Spleen (tissue), 11 donors: Measurements from ENCODE around the gene FSTL4. TPM values are rescaled to one million over a fixed set of nuclear protein-coding genes. Genes with fewer than 3 reads are reported as not detected.

Experiments
- DNase-seq: peaks from one replicate; pipeline ENCODE4 v3.0.0-alpha.2; 2020
- H3K27ac ChIP-seq, 8 donors: fragments of 200-600 bp; sonication (generic) in 7 of 8; 1 replicate in 4 of 8; 2 replicates in 4 of 8; pipeline versions ENCODE4 v1.5.0 to v1.8.0; 2016 to 2021; ENCODE audit warnings: inconsistent platforms in 4 of 8, mild to moderate bottlenecking in 4 of 8, moderate library complexity in 1 of 8
- H3K27me3 ChIP-seq, 7 donors: fragments of 200-600 bp; sonication (generic) in 6 of 7; replicated peaks in 1 of 7; 1 replicate in 4 of 7; 2 replicates in 3 of 7; pipeline versions ENCODE4 v1.5.0 to v1.8.0; 2016 to 2021; ENCODE audit warnings: inconsistent platforms in 3 of 7, mild to moderate bottlenecking in 1 of 7
- H3K36me3 ChIP-seq, 6 donors: fragments of 200-600 bp; sonication (generic) in 5 of 6; 1 replicate in 4 of 6; 2 replicates in 2 of 6; pipeline versions ENCODE4 v1.5.0 to v1.8.0; 2016 to 2021; ENCODE audit warnings: inconsistent platforms in 2 of 6
- H3K4me1 ChIP-seq, 6 donors: fragments of 200-600 bp; sonication (generic) in 5 of 6; 1 replicate in 3 of 6; 2 replicates in 3 of 6; pipeline versions ENCODE4 v1.5.0 to v1.8.0; 2016 to 2021; ENCODE audit warnings: inconsistent platforms in 3 of 6
- H3K4me3 ChIP-seq, 8 donors: fragments of 200-600 bp; sonication (generic) in 7 of 8; 1 replicate in 4 of 8; 2 replicates in 4 of 8; pipeline versions ENCODE4 v1.5.0 to v1.8.0; 2016 to 2021; ENCODE audit warnings: inconsistent platforms in 4 of 8, mild to moderate bottlenecking in 4 of 8, moderate library complexity in 2 of 8
- H3K9me3 ChIP-seq, 8 donors: fragments of 200-600 bp; sonication (generic) in 7 of 8; 1 replicate in 4 of 8; 2 replicates in 4 of 8; pipeline versions ENCODE4 v1.5.0 to v1.8.0; 2016 to 2021; ENCODE audit warnings: inconsistent platforms in 4 of 8
- POLR2A ChIP-seq, 3 donors: fragments of 450-650 bp; IDR thresholded peaks; one replicate each; pipeline ENCODE4 v1.5.1; 2017; ENCODE audit warnings: antibody characterized with exemption in 3 of 3, mild to moderate bottlenecking in 1 of 3
- POLR2AphosphoS5 ChIP-seq, 3 donors: sonication (generic); formaldehyde crosslinking; IDR thresholded peaks; one replicate each; pipeline ENCODE4 v1.5.1; 2017; ENCODE audit warnings: antibody characterized with exemption in 3 of 3
- WGBS, 5 donors: extraction: QIAGEN DNeasy Blood & Tissue Kit in 3 of 5; methylation state at CpG; one replicate each; pipeline versions ENCODE4 v1.1.5 to v1.1.7; 2013 to 2018; 5-methylcytosine and 5-hydroxymethylcytosine counted together
- intact Hi-C: fragments of 100-400 bp; cut with DNase I; formaldehyde crosslinking; loops from one replicate; pipeline ENCODE4 v1.15.0; 2023; ENCODE audit warnings: low total_unique reads
- polyA plus RNA-seq, 3 donors: library from polyadenylated mRNA; stranded (reverse); fragments of 200-250 nt; gene quantifications; one replicate each; pipeline ENCODE4 v1.2.1, GENCODE V29; 2013
- total RNA-seq, 7 donors: library from RNA; depleted of rRNA in 3 of 7; stranded (reverse); fragments of >200 nt in 3 of 7; fragmentation: NEBNext Ultra II Directional in 4 of 7; extraction: Animal tissue kit (Norgen Biotek cat#: 25700) in 4 of 7; gene quantifications; one replicate each; pipeline versions ENCODE4 v1.1.0 to v1.2.1, GENCODE V29; 2016 to 2021
- TF ChIP-seq, protein P1 (sequence below), 11 experiments: fragments of 200-600 bp in 7 of 11; fragments of 450-650 bp in 4 of 11; sonication (generic) in 4 of 11; IDR thresholded peaks in 8 of 11; conservative IDR thresholded peaks in 3 of 11; 1 replicate in 7 of 11; 2 replicates in 4 of 11; pipeline versions ENCODE4 v1.4.0 to v1.8.0; 2016 to 2021; ENCODE audit warnings: antibody characterized with exemption in 11 of 11, inconsistent platforms in 4 of 11, mild to moderate bottlenecking in 1 of 11
- donor health status: healthy with polysubstance abuse.
- donor health status: DM: no; HTN: no; CAD: no; lungs with moderate emphysema.
- donor health status: DM: no; HTN: no; CAD: no.
- donor health status: Bipolar disorder and iron deficiency.
- donor health status: healthy.
- donor health status: DM: no; HTN: no; CAD: no.
- donor health status: DM: yes; HTN: yes; CAD: no.

FSTL4 gene
- total and polyA plus RNA-seq, 10 donors, result under 0.01 to 1.0 (median 0.37) TPM; not detected in 4

GRCh38 chr5:133360693-133361472, 251.5 kb downstream of the FSTL4 start:
- Histone ChIP-seq H3K36me3 (no peaks in the 10 kb centered on the region), H3K27me3 (no peaks in the 10 kb centered on the region), H3K9me3 (no peaks in the 10 kb centered on the region), H3K27ac (no peak overlapping the region), H3K4me1 (no peaks in the 10 kb centered on the region), H3K4me3 (no peak overlapping the region)
- DNase-seq, result no peak
- intact Hi-C loops, result no loop called here
- 72 to 83% (median 76%) methylated on average over 18 of the region's 18 CpGs for WGBS, 5 donors
- no peak for TF ChIP-seq POLR2A (IDR thresholded peaks at IDR 0.05)
- TF ChIP-seq, protein P1, sequence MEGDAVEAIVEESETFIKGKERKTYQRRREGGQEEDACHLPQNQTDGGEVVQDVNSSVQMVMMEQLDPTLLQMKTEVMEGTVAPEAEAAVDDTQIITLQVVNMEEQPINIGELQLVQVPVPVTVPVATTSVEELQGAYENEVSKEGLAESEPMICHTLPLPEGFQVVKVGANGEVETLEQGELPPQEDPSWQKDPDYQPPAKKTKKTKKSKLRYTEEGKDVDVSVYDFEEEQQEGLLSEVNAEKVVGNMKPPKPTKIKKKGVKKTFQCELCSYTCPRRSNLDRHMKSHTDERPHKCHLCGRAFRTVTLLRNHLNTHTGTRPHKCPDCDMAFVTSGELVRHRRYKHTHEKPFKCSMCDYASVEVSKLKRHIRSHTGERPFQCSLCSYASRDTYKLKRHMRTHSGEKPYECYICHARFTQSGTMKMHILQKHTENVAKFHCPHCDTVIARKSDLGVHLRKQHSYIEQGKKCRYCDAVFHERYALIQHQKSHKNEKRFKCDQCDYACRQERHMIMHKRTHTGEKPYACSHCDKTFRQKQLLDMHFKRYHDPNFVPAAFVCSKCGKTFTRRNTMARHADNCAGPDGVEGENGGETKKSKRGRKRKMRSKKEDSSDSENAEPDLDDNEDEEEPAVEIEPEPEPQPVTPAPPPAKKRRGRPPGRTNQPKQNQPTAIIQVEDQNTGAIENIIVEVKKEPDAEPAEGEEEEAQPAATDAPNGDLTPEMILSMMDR (IDR thresholded peaks at IDR 0.05 in 8 of 11, conservative IDR thresholded peaks at IDR 0.05 in 3 of 11), result no peak
- no peak for TF ChIP-seq POLR2AphosphoS5 (IDR thresholded peaks at IDR 0.05)

- DNase-seq, result no peak
- intact Hi-C loops, result no loop called here
- H3K27ac ChIP-seq, result no peak overlapping the region
- H3K27me3 ChIP-seq, result no peaks in the 10 kb centered on the region
- 76 to 92% (median 81%) methylated on average over 8 of the region's 8 CpGs for WGBS, 5 donors
- TF ChIP-seq, protein P1 (IDR thresholded peaks at IDR 0.05 in 8 of 11, conservative IDR thresholded peaks at IDR 0.05 in 3 of 11), result no peak
- TF ChIP-seq POLR2AphosphoS5 (IDR thresholded peaks at IDR 0.05) (no peak), POLR2A (IDR thresholded peaks at IDR 0.05) (no peak)
- no peaks in the 10 kb centered on the region for H3K36me3 ChIP-seq
- H3K4me1 ChIP-seq, result no peaks in the 10 kb centered on the region
- no peaks in the 10 kb centered on the region for H3K9me3 ChIP-seq
- H3K4me3 ChIP-seq, result no peak overlapping the region
Measured at GRCh38 chr5:133359861-133360260, 252.5 kb downstream of the FSTL4 start.

DNA sequence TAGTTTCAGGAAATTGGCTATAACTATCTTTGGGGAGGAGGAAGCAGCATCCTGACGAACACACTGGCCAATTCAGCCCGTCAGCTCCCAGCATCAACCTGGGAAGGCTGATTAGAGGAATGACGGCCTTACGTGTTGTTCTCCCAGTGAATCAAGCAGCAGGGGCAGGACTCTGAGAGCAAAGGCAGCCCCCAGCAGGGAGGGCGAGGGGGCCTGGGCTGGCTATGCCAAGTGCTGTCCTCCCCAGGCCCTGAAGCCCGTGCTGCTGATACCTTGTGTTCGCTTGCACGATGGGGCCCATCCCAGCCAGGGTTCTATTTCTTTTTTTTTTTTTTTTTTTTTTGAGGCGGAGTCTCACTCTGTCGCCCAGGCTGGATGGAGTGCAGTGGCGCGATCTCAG, 254.1 kb downstream of the FSTL4 start:
- WGBS, 5 donors, result 88 to 94% (median 91%) methylated on average over 11 to 12 of the region's 12 CpGs
- Histone ChIP-seq H3K4me3 (no peak overlapping the region), H3K36me3 (no peaks in the 10 kb centered on the region), H3K27me3 (no peaks in the 10 kb centered on the region), H3K27ac (no peak overlapping the region), H3K9me3 (no peaks in the 10 kb centered on the region), H3K4me1 (no peaks in the 10 kb centered on the region)
- TF ChIP-seq POLR2AphosphoS5 (IDR thresholded peaks at IDR 0.05) (no peak), POLR2A (IDR thresholded peaks at IDR 0.05) (no peak)
- TF ChIP-seq, protein P1 (IDR thresholded peaks at IDR 0.05 in 8 of 11, conservative IDR thresholded peaks at IDR 0.05 in 3 of 11), result no peak
- DNase-seq, result no peak
- intact Hi-C loops, result no loop called here

- no peaks in the 10 kb centered on the region for H3K36me3 ChIP-seq
- H3K27ac ChIP-seq, result no peak overlapping the region
- no peaks in the 10 kb centered on the region for H3K27me3 ChIP-seq
- H3K4me3 ChIP-seq, result no peak overlapping the region
- H3K9me3 ChIP-seq, result no peaks in the 10 kb centered on the region
- TF ChIP-seq POLR2AphosphoS5 (IDR thresholded peaks at IDR 0.05), result no peak
- TF ChIP-seq, protein P1 (IDR thresholded peaks at IDR 0.05 in 8 of 11, conservative IDR thresholded peaks at IDR 0.05 in 3 of 11), result no peak
- TF ChIP-seq POLR2A (IDR thresholded peaks at IDR 0.05), result no peak
- no peaks in the 10 kb centered on the region for H3K4me1 ChIP-seq
- DNase-seq, result no peak
- 86 to 94% (median 93%) methylated on average over 3 to 4 of the region's 4 CpGs for WGBS, 5 donors
- intact Hi-C loops, result no loop called here
Measured at GRCh38 chr5:133357758-133358157, 254.6 kb downstream of the FSTL4 start.
